Ishikawa (cell line): ENCODE measurements around the gene HOXA4.

Source experiments
- CEBPB ChIP-seq: IDR thresholded peaks from 2 replicates; pipeline ENCODE4 v1.6.1; 2012
- CREB1 ChIP-seq: IDR thresholded peaks from 2 replicates; pipeline ENCODE4 v1.6.1; 2012; ENCODE audit warnings: low read depth
- EGR1 ChIP-seq: IDR thresholded peaks from 2 replicates; pipeline ENCODE4 v1.6.1; 2012
- EP300 ChIP-seq: IDR thresholded peaks from 2 replicates; pipeline ENCODE4 v1.6.1; 2012; ENCODE audit warnings: borderline replicate concordance
- MAX ChIP-seq: IDR thresholded peaks from 2 replicates; pipeline ENCODE4 v1.6.1; 2012
- RAD21 ChIP-seq: IDR thresholded peaks from 2 replicates; pipeline ENCODE4 v1.6.1; 2012; ENCODE audit warnings: low read depth
- TAF1 ChIP-seq: IDR thresholded peaks from 2 replicates; pipeline ENCODE4 v1.6.1; 2012; ENCODE audit warnings: low read depth, mild to moderate bottlenecking
- TCF12 ChIP-seq: IDR thresholded peaks from 2 replicates; pipeline ENCODE4 v1.6.1; 2012; ENCODE audit warnings: low read depth
- TEAD4 ChIP-seq: IDR thresholded peaks from 2 replicates; pipeline ENCODE4 v1.6.1; 2012
- YY1 ChIP-seq: IDR thresholded peaks from 2 replicates; pipeline ENCODE4 v1.6.1; 2012; ENCODE audit warnings: low read depth
- ZBTB7A ChIP-seq: IDR thresholded peaks from 2 replicates; pipeline ENCODE4 v1.6.1; 2012; ENCODE audit warnings: low read depth
- TF ChIP-seq, protein P1 (sequence below): IDR thresholded peaks from 2 replicates; pipeline ENCODE4 v1.6.1; 2012; ENCODE audit warnings: low read depth, mild to moderate bottlenecking

- TF ChIP-seq RAD21 = no peak
- TF ChIP-seq CREB1 = no peak
- TF ChIP-seq, protein P1, sequence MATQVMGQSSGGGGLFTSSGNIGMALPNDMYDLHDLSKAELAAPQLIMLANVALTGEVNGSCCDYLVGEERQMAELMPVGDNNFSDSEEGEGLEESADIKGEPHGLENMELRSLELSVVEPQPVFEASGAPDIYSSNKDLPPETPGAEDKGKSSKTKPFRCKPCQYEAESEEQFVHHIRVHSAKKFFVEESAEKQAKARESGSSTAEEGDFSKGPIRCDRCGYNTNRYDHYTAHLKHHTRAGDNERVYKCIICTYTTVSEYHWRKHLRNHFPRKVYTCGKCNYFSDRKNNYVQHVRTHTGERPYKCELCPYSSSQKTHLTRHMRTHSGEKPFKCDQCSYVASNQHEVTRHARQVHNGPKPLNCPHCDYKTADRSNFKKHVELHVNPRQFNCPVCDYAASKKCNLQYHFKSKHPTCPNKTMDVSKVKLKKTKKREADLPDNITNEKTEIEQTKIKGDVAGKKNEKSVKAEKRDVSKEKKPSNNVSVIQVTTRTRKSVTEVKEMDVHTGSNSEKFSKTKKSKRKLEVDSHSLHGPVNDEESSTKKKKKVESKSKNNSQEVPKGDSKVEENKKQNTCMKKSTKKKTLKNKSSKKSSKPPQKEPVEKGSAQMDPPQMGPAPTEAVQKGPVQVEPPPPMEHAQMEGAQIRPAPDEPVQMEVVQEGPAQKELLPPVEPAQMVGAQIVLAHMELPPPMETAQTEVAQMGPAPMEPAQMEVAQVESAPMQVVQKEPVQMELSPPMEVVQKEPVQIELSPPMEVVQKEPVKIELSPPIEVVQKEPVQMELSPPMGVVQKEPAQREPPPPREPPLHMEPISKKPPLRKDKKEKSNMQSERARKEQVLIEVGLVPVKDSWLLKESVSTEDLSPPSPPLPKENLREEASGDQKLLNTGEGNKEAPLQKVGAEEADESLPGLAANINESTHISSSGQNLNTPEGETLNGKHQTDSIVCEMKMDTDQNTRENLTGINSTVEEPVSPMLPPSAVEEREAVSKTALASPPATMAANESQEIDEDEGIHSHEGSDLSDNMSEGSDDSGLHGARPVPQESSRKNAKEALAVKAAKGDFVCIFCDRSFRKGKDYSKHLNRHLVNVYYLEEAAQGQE = no peak
- no peak for TF ChIP-seq EP300
- TF ChIP-seq CEBPB = no peak
- no peak for TF ChIP-seq YY1
- TF ChIP-seq EGR1 = no peak
- TF ChIP-seq MAX = no peak
- TF ChIP-seq ZBTB7A = no peak
- TF ChIP-seq TAF1 = no peak
- TF ChIP-seq TEAD4 = no peak
- no peak for TF ChIP-seq TCF12
Observed at GRCh38 chr7:27104341-27105058, 26.1 kb downstream of the HOXA4 start.
